Glomerular endothelial cell (primary cell): ENCODE data around the gene GNPNAT1. TPM values are rescaled to one million over a fixed set of nuclear protein-coding genes. Genes with fewer than 3 reads are reported as not detected.
"Not testable (repeated sequence)": the region's sequence is repeated elsewhere in the genome, so short reads cannot be mapped to it uniquely, and the experiment has no call there.

Source experiments
- DNase-seq: peaks from one replicate; pipeline ENCODE4 v3.0.0-alpha.2; 2011; ENCODE audit warnings: low read depth, low spot score; ENCODE audit errors: extremely low read depth
- total RNA-seq: library from RNA; depleted of rRNA; stranded (reverse); fragments of >200 nt; gene quantifications from 2 replicates; pipeline ENCODE4 v1.2.3, GENCODE V29; 2015

Gene GNPNAT1
- total RNA-seq, 1 donor from 2014 or later = 45.7 TPM

GRCh38 chr14:52790011-52790755, 1.2 kb downstream of the GNPNAT1 start:
- no peak for DNase-seq

- no peak for DNase-seq
Observed at GRCh38 chr14:52789118-52789517, 2.3 kb downstream of the GNPNAT1 start.

GRCh38 chr14:52786887-52787286, 4.5 kb downstream of the GNPNAT1 start:
- no peak for DNase-seq

DNA sequence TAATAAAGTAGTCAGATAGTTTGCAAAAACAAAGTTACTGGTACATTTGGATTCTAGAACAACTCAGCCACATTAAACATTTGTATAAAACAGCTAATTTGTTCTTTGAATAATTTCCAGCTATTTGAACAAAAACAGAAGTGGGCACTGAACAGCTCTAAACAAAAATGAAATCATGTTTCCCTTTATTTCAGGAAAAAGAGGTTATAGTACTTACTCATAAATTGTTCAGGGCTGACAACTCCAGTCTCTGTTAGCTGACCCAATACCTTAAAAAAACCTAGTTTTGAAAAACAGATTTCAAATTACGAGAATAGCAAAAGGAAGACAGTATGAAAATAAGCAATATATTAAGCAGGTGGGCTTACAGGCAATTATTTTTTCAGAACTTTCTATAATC, 8.2 kb downstream of the GNPNAT1 start:
- DNase-seq = no peak

DNA sequence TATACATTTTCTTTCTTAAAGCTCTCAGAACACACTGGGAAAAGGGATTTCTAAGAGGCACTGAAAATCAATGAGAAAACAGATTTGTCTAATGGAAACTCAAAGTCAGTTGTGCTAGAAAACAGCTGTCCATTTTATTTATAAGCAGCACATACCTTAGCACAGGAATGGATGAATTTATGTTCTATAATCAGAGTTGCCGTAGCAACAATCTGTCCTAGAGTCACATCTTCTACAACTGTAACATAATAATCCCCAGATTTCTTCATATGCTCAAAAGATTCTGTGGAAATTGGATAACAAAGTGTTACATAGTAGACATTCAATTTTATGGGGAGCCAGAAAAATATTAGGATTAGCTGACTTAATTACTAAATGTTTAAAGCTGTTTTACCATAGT, 9.8 kb downstream of the GNPNAT1 start:
- no peak for DNase-seq

DNA sequence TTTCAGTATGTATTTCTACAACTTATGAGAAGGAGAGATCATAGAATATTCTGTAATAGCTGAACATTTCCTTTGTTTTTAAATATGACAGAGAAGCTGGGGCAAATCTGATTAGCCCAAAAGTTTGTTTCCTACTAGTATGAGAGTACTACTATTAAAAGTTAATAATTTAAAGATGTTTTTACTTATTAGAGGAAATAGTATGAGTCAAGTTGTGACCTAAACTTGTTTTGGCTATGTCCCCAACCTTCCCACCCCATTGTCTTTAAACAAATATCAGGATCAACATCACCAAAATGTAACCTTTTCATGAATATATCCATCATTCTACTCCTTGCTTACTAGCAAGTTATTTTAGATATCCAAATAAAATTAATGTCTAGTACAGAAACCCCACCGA, 10.5 kb downstream of the GNPNAT1 start:
- no peak for DNase-seq

GRCh38 chr14:52778702-52779101, 12.7 kb downstream of the GNPNAT1 start:
- no peak for DNase-seq

DNA sequence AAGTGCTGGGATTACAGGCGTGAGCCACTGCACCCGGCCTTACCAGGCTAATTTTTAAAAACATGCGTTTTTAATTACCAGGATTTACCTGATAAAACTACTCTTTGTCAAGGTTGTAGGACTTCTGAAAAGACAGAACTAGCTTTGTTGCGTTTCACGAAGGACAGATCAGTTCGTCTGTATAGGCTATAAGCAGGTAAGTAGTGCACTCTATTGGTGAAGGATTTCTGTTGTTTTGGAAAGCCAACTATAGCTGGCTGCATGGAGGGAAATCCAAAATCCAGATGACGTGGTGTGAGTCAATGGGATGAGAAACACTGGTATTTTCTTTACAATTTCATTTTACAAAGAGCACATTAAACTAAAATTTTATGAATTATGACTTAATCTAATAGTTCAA, 14.6 kb downstream of the GNPNAT1 start:
- DNase-seq = no peak

DNA sequence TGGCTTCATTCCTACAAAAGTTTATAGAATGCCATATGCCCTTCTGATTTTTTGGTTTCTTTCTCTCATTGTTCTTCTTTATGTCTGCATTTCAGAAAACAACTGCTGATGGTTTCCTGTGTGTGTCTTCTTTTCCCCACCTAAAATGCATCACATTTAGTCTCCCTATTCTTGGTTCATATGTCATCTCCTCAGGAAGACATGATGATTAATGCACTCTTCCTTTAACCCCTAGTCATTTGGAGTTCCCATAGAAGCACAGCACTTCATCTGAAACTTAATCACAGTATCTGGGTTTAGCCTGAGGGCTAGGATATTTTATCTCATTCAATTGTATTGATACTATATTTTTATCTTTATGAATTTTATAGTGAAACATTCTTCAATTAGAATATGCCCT, 21.5 kb downstream of the GNPNAT1 start:
- DNase-seq = no peak

DNA sequence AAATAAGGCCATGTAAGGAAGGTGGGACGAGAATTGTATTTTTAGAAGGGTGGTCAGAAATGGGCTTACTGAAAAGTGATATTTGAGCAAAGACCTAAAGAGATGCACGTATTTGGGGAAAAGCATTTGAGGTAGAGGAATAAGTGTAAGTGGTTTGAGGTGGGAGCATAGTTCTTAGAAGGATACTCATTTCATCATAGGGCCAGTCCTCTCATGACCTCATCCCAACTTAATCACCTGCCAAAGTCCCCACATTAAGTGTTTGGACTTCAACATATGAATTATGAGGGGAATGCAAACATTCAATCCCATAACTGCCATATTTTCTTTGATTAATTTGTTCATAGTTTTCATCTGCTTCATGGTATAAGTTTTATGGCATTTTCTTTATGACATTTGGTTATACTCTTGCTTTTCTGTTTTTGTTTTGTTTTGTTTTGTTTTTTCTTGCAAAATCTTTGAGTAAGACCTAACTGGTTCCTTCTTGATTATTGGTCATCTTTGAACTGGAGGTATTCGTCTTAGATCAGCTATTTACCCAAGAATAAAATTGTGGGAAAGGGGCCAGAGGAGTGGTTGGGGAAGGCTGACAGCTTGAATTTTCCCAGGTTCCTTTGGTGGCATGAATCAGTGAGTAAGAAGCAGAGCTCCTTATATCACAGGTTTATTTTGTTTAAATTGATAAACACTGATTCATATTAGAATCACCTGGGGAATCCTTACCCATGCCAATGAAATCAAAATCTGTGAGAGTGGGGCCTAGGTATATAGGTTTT, 24.2 kb downstream of the GNPNAT1 start:
- DNase-seq = no peak

DNA sequence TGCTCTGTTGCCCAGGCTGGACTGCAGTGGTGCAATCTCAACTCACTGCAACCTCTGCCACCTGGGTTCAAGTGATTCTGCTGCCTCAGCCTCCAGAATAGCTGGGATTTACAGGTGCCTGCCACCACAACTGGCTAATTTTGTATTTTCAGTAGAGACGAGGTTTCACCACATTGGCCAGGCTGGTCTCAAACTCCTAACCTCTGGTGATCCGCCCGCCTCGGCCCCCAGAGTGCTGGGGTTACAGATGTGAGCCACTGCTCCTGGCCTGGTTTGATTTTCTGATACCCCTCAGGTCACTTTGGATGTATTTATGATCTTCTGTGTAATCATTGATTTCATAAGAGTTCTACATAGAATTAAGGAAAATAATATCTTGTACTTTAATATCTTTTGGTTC, 28.5 kb downstream of the GNPNAT1 start:
- not testable (repeated sequence) for DNase-seq

DNA sequence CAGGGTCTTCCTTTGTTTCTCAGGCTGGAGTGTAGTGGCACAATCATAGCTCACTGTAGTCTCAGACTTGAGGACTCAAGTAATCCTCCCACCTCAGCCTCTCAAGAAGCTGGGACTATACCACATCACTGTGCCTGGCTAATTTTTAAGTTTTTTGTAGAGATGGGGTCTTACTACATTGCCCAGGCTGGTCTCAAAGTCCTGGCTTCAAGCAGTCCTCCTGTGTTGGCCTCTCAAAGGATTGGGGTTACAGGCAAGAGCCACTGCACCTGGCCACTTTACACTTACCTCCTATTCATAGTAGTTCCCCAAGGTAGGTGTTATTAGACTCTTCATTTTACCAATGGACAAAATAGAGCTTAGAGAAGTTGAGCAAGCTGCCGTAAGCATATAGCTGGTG, 32.3 kb downstream of the GNPNAT1 start:
- DNase-seq = no peak

DNA sequence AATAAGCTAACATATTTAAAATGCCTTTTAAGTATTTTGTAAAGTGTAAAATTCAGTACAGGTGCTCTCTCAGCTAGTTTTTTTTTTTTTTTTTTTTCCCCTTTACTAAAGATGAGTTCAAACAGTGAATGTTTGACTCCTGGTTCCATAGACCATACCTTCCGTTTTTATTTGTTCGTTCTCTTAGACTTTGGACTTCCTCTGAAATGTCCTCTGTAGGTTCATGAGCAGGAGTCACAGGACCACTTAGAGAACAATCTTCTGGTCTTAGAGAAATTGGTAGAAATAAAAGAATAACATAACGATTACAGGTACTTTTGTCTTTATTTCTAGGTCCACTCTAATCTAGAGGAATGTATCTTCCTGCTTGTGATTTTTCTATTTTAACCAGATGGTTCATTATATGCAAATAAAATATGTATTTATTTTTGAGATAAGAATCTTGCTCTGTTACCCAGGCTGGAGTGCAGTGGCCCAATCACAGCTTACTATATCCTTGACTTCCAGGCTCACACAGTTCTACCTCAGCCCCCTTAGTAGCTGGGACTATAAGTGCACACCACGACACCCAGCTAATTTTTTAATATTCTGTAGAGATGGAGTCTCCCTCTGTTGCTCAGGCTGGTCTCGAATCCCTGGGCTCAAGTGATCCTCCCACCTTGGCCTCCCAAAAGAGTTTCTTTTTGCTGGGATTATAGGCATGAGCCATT, 35.6 kb downstream of the GNPNAT1 start:
- DNase-seq = no peak

DNA sequence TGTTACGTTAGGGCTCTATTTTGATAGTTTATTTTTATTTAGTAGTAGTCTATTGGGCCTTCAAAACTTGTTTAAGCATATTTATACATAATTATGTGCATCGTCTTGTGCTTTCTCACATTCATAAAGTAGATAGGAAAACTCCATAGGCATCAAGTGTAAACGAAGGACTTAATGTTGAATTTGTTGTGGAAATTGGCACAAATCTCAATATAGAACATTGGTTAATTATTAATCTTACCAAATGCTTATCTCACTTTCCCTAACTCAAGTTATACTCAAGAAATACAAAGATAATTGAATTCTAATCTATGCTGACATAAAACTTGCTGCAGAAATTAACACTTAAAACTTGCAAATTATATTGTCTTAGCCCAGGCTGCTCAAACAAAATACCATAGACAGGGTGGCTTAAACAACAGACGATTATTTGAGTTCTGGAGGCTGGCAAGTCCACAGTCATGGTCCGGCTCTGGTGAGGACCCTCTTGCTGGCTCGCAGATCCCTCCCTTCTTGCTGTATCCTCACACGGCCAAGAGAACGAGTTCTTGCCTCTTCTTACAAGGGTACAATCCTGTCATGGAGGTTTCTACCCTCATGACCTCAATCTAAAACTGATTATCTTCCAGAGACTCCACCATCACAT, 42.6 kb downstream of the GNPNAT1 start:
- DNase-seq = no peak

DNA sequence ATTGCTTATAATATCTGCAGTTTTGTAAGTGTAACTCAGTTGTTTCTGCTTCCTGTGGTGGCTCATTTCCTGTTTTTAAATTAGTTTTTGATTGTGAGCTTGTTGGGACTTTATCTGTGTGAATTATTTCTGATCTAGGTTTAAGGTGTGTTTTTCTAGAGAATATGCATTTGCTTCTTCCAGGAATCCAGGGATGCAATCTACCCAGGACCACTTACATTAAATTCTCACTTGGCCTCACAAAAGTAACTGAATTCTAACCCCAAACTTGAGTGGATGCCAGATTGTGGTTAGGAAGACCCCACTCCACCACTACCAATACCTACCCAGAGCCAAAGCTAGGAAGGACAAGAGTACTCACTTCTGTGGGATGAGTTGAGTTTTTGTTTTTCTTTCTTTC, 49.5 kb downstream of the GNPNAT1 start:
- DNase-seq = no peak

GRCh38 chr14:52740751-52741150, 50.7 kb downstream of the GNPNAT1 start:
- DNase-seq = no peak

DNA sequence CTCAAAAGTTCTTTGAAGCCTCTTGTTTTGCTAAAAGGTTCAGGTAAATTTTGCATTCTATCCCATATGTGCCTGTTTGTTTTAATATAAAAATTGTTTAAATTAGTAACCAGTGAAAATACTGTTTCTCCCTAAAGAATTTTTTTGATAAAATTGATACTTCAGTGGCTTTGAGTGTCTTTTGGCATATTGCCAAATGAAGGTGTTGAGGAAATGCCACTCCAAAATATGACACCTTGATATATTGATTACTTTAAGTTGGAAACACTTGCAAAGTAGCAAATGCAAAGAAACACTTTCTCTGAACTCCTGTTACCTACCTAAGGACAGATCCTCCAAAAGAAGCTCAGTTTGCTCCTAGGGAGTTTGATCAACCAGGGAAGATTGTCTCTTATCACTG, 53.0 kb downstream of the GNPNAT1 start:
- DNase-seq = no peak

GRCh38 chr14:52735921-52736489, 55.4 kb downstream of the GNPNAT1 start:
- DNase-seq = no peak

- no peak for DNase-seq
Observed at GRCh38 chr14:52733824-52734223, 57.6 kb downstream of the GNPNAT1 start.

GRCh38 chr14:52730709-52731111, 60.7 kb downstream of the GNPNAT1 start:
- no peak for DNase-seq
